ENCODE data around the gene GPR21. TPM values are rescaled to one million over a fixed set of nuclear protein-coding genes. Genes with fewer than 3 reads are reported as not detected.

The GPR21 gene
- total and polyA plus RNA-seq, 2 donors (not counting 3 experiments of a cell fraction or from before 2014, with no cell fraction given) = 0.36 to 2.7 TPM

DNA sequence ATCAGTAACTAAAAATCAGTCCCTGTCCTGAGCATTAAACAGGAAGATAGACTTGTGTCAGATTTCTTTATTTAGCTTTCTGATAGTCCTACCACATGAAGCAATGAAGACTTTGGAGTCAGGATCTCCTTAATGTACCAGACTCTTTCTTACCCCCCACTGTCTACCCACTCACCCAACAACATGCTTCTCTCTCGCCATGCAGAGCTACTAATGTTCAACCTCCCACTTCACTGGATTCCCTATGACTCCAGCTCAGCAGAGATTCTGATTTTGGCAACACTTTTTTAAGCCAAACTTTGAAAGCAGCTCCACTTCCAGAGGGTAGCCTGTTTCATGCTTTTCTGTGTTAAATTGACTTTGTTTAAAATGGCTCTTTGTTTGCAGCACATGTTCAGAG is 50.8 kb downstream of the GPR21 start:
- no peaks in the 10 kb centered on the region for H3K79me2 ChIP-seq (ENCODE audit: control insufficient read depth, insufficient read depth, low read length)
- DNase-seq (ENCODE audit: low read depth, low spot score) (no peak), FAIRE-seq (no peak)
- intact Hi-C loops (cut with micrococcal nuclease) (no loop called here), dilution Hi-C loops (cut with MboI; ENCODE audit: extremely low pct_ligation_motif_present, low sequenced_read_pairs) (no loop called here)
- no peaks in the 10 kb centered on the region for H3K27me3 ChIP-seq (ENCODE audit: control insufficient read depth in 2 of 2, insufficient read depth in 2 of 2, low read length in 2 of 2)
- no peak overlapping the region for H3K4me3 ChIP-seq (replicated peaks in 1 of 3; ENCODE audit: insufficient read depth in 1 of 3, low read depth in 1 of 3, low read length in 3 of 3)
- H3K9me1 ChIP-seq (replicated peaks; ENCODE audit: control insufficient read depth, extremely low read depth, insufficient read depth, low read length) = no peaks in the 10 kb centered on the region
- ChIA-PET CTCF (interaction anchor here (0.7 to 7.0 kb wide), 6 partner anchors 9 to 270 kb away, joined by 3 to 148 read pairs (median 4); no protein-coding TSS in a partner anchor), POLR2A (interaction anchor here (0.7 kb wide), 1 partner anchor 267 kb away, joined by 3 read pairs; no protein-coding TSS in a partner anchor)
- no TSS peak for BruUV-seq (replicated peaks)
- no peaks in the 10 kb centered on the region for H3K4me1 ChIP-seq (ENCODE audit: control insufficient read depth, extremely low read depth, insufficient read depth, low read length)
- H3K4me2 ChIP-seq (ENCODE audit: insufficient read depth, low read length) = no peak overlapping the region
- H3K27ac ChIP-seq (ENCODE audit: insufficient read depth, low read depth, low read length) = no peak overlapping the region
- no peaks in the 10 kb centered on the region for H3K9me3 ChIP-seq (replicated peaks; ENCODE audit: control insufficient read depth, insufficient read depth, low read length)
- H3K9ac ChIP-seq (replicated peaks; ENCODE audit: extremely low read depth, insufficient read depth, low read length) = no peak overlapping the region
- no peak overlapping the region for H2AFZ ChIP-seq (ENCODE audit: low read depth, low read length)
- TF ChIP-seq POLR2AphosphoS5 (IDR thresholded peaks at IDR 0.05; ENCODE audit: insufficient read depth, low read depth, low read length) = no peak
- TF ChIP-seq POLR2A (IDR thresholded peaks at IDR 0.05; ENCODE audit: low read depth, low read length) = no peak
- TF ChIP-seq MYC (IDR thresholded peaks at IDR 0.05; ENCODE audit: low read depth, low read length) = no peak
- TF ChIP-seq EZH2 (IDR thresholded peaks at IDR 0.05; ENCODE audit: borderline replicate concordance, low read depth, low read length, severe bottlenecking) = no peak
- TF ChIP-seq, protein P1, sequence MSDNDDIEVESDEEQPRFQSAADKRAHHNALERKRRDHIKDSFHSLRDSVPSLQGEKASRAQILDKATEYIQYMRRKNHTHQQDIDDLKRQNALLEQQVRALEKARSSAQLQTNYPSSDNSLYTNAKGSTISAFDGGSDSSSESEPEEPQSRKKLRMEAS (IDR thresholded peaks at IDR 0.05; ENCODE audit: insufficient read depth, insufficient read length) = no peak
- TF ChIP-seq JUN (IDR thresholded peaks at IDR 0.05; ENCODE audit: borderline replicate concordance, insufficient read depth, insufficient read length, low read depth) = no peak
- no peaks in the 10 kb centered on the region for H4K20me1 ChIP-seq (replicated peaks; ENCODE audit: control insufficient read depth, extremely low read depth, insufficient read depth, low read length)
- peaks cover 4 to 15% of the 10 kb centered on the region in 2 experiments for H3K36me3 ChIP-seq (ENCODE audit: control insufficient read depth in 2 of 2, extremely low read depth in 1 of 2, insufficient read depth in 2 of 2, low read length in 2 of 2)

Small RNA genes within 50 kb of the gene (small RNA-seq; reads per million reads assigned to genes)
- gene GPR21 (ENCODE audit: insufficient read depth, insufficient read length, low read depth, low replicate concordance) = not detected

Other genes with a start within 250 kb of the GPR21 start
- not detected in 2 replicates for gene OR5C1, start 244.7 kb upstream of the GPR21 start, total RNA-seq
- gene OR5C1, start 244.7 kb upstream of the GPR21 start, polyA plus RNA-seq = not detected in 2 replicates
- not detected in 2 replicates for gene OR1K1, start 233.5 kb upstream of the GPR21 start, total RNA-seq
- not detected in 2 replicates for gene OR1K1, start 233.5 kb upstream of the GPR21 start, polyA plus RNA-seq
- gene PDCL, start 205.1 kb upstream of the GPR21 start, total RNA-seq = 43.2 and 43.4 TPM in 2 replicates
- 15.2 and 20.4 TPM in 2 replicates for gene PDCL, start 205.1 kb upstream of the GPR21 start, polyA plus RNA-seq
- 57.3 and 63.0 TPM in 2 replicates for gene RC3H2, start 128.3 kb upstream of the GPR21 start, total RNA-seq
- 22.4 and 25.3 TPM in 2 replicates for gene RC3H2, start 128.3 kb upstream of the GPR21 start, polyA plus RNA-seq
- 5.5 and 6.5 TPM in 2 replicates for gene ZBTB6, start 120.3 kb upstream of the GPR21 start, total RNA-seq
- 1.0 and 1.6 TPM in 2 replicates for gene ZBTB6, start 120.3 kb upstream of the GPR21 start, polyA plus RNA-seq
- 4.8 and 5.0 TPM in 2 replicates for gene ZBTB26, start 102.2 kb upstream of the GPR21 start, total RNA-seq
- 1.8 and 2.6 TPM in 2 replicates for gene ZBTB26, start 102.2 kb upstream of the GPR21 start, polyA plus RNA-seq
- 43.1 and 53.6 TPM in 2 replicates for gene RABGAP1, start 92.6 kb upstream of the GPR21 start, total RNA-seq
- gene RABGAP1, start 92.6 kb upstream of the GPR21 start, polyA plus RNA-seq = 17.8 and 19.0 TPM in 2 replicates
- 14.8 and 15.4 TPM in 2 replicates for gene STRBP, start 234.9 kb downstream of the GPR21 start, total RNA-seq
- 3.3 and 7.7 TPM in 2 replicates for gene STRBP, start 234.9 kb downstream of the GPR21 start, polyA plus RNA-seq

All from endothelial cell of umbilical vein (primary cell).